Transverse colon (tissue), 3 donors: ENCODE results near the gene GTF2H4.

Experiments
- POLR2A ChIP-seq: fragments of 450-650 bp; IDR thresholded peaks from one replicate; pipeline ENCODE4 v1.6.1; 2016; ENCODE audit warnings: antibody characterized with exemption, mild to moderate bottlenecking, moderate library complexity
- POLR2AphosphoS5 ChIP-seq, 3 donors: sonication (generic); formaldehyde crosslinking; IDR thresholded peaks; one replicate each; pipeline ENCODE4 v1.6.1; 2016; ENCODE audit warnings: antibody characterized with exemption in 3 of 3

DNA sequence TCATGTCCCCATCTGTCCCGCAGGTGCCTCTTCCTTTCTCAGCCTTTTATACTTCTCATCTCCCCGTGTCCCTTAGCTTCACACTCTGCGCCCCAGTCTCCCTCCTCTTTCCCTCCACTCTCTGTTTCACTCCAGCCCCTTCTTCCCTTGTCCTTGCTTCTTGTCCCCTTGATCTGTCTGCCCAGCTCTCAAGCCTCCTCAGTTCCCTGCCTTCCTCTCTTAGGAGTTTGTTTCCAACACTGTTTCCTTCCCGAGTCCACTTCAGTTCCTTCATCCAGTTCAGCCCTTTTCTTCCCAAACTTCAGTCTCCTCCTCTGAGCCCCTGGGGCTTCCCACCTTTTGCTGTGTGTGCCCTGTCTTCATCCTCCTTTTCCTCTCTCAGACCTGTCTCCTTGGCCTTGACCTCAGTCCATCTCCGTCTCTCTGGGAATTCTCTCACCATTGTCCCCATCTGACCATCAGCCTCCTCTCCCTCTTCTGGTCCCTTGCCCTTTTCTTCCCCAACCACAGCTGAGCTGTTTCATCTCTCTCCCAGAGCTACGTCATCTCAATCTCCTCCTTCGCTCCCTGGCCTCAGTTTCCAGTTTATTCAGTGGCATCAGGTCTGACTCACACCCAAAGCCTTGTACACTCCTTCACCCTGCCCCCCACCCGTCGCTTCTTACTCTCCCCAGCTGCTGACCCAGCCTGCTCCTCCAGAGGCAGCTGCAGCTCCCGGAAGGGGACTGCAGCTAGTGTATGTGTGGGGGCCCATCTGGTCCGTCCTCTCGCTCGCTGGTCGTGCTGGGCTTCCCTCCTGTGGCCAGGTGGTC is 26.4 kb upstream of the GTF2H4 start:
- TF ChIP-seq POLR2AphosphoS5 (IDR thresholded peaks at IDR 0.05) (no peak), POLR2A (no peak)
